H9 (cell line): ENCODE data around the gene SOD3. TPM values are rescaled to one million over a fixed set of nuclear protein-coding genes. Genes with fewer than 3 reads are reported as not detected.

Source experiments
- DNase-seq: peaks from one replicate; pipeline ENCODE4 v3.0.0-alpha.2; 2017
- H2AFZ ChIP-seq: one replicate; pipeline ENCODE4 v1.6.1; 2013; ENCODE audit warnings: mild to moderate bottlenecking, low read length, control low read depth, moderate library complexity
- H2AK5ac ChIP-seq: 2 replicates; pipeline ENCODE4 v1.6.1; 2013; ENCODE audit warnings: low read length, control low read depth, mixed read lengths; ENCODE audit not compliant: insufficient read length
- H2BK120ac ChIP-seq: one replicate; pipeline ENCODE4 v1.6.1; 2013; ENCODE audit warnings: low read depth, mild to moderate bottlenecking, low read length, control low read depth, inconsistent platforms; ENCODE audit not compliant: poor library complexity, severe bottlenecking
- H2BK12ac ChIP-seq: 2 replicates; pipeline ENCODE4 v1.6.1; 2013; ENCODE audit warnings: low read length, control low read depth, mixed read lengths, low read depth; ENCODE audit not compliant: insufficient read length
- H2BK15ac ChIP-seq: 2 replicates; pipeline ENCODE4 v1.6.1; 2013; ENCODE audit warnings: low read depth, low read length, control low read depth
- H2BK20ac ChIP-seq: one replicate; pipeline ENCODE4 v1.6.1; 2013; ENCODE audit warnings: low read depth, mild to moderate bottlenecking, low read length, control low read depth, inconsistent platforms; ENCODE audit not compliant: poor library complexity, severe bottlenecking
- H2BK5ac ChIP-seq: 2 replicates; pipeline ENCODE4 v1.6.1; 2013; ENCODE audit warnings: low read length, control low read depth, mixed read lengths; ENCODE audit not compliant: insufficient read length
- H3K14ac ChIP-seq: 2 replicates; pipeline ENCODE4 v1.6.1; 2013; ENCODE audit warnings: low read length, control low read depth; ENCODE audit not compliant: insufficient read depth
- H3K18ac ChIP-seq: 2 replicates; pipeline ENCODE4 v1.6.1; 2013; ENCODE audit warnings: low read depth, mild to moderate bottlenecking, mixed read lengths, low read length, control low read depth; ENCODE audit not compliant: insufficient read length
- H3K23ac ChIP-seq: 2 replicates; pipeline ENCODE4 v1.6.1; 2013; ENCODE audit warnings: low read length, control low read depth, mixed read lengths, low read depth; ENCODE audit not compliant: insufficient read length
- H3K23me2 ChIP-seq: 2 replicates; pipeline ENCODE4 v1.6.1; 2013; ENCODE audit warnings: low read depth, mild to moderate bottlenecking, mixed read lengths, low read length, control low read depth; ENCODE audit not compliant: insufficient read length, poor library complexity, severe bottlenecking
- H3K27ac ChIP-seq: 2 replicates; pipeline ENCODE4 v1.5.1; 2013; ENCODE audit warnings: low read length, control low read depth, mixed read lengths, low read depth; ENCODE audit not compliant: insufficient read length
- H3K27me3 ChIP-seq: 2 replicates; pipeline ENCODE4 v1.6.1; 2013; ENCODE audit warnings: low read length, control low read depth, inconsistent platforms; ENCODE audit not compliant: insufficient read depth
- H3K4ac ChIP-seq: 2 replicates; pipeline ENCODE4 v1.6.1; 2013; ENCODE audit warnings: low read depth, mild to moderate bottlenecking, control low read depth, inconsistent platforms, low read length, moderate library complexity
- H3K4me1 ChIP-seq: 2 replicates; pipeline ENCODE4 v1.6.1; 2013; ENCODE audit warnings: low read length, control low read depth, inconsistent platforms; ENCODE audit not compliant: insufficient read depth
- H3K4me2 ChIP-seq: 2 replicates; pipeline ENCODE4 v1.6.1; 2013; ENCODE audit warnings: low read length, control low read depth, mixed read lengths; ENCODE audit not compliant: insufficient read length, insufficient read depth
- H3K56ac ChIP-seq: 2 replicates; pipeline ENCODE4 v1.6.1; 2013; ENCODE audit warnings: low read depth, mild to moderate bottlenecking, mixed read lengths, low read length, control low read depth; ENCODE audit not compliant: insufficient read length
- H3K79me1 ChIP-seq: 2 replicates; pipeline ENCODE4 v1.6.1; 2013; ENCODE audit warnings: low read depth, mild to moderate bottlenecking, moderate library complexity, low read length, control low read depth, inconsistent platforms; ENCODE audit not compliant: insufficient read depth, poor library complexity, severe bottlenecking
- H3K79me2 ChIP-seq: 2 replicates; pipeline ENCODE4 v1.6.1; 2013; ENCODE audit warnings: low read length, control low read depth, inconsistent platforms; ENCODE audit not compliant: insufficient read depth
- H3K9ac ChIP-seq: 2 replicates; pipeline ENCODE4 v1.6.1; 2013; ENCODE audit warnings: low read length, control low read depth, mixed read lengths; ENCODE audit not compliant: insufficient read length; ENCODE audit errors: extremely low read depth
- H3K9me3 ChIP-seq: one replicate; pipeline ENCODE4 v1.6.1; 2013; ENCODE audit warnings: low read depth, low read length, inconsistent platforms; ENCODE audit not compliant: control insufficient read depth
- H3T11ph ChIP-seq: one replicate; pipeline ENCODE4 v1.6.1; 2013; ENCODE audit warnings: mild to moderate bottlenecking, low read length, control low read depth, inconsistent platforms
- H4K20me1 ChIP-seq: one replicate; pipeline ENCODE4 v1.6.1; 2013; ENCODE audit not compliant: control insufficient read depth, insufficient read length, insufficient read depth
- H4K5ac ChIP-seq: 2 replicates; pipeline ENCODE4 v1.6.1; 2013; ENCODE audit warnings: low read depth, mild to moderate bottlenecking, mixed read lengths, low read length, control low read depth; ENCODE audit not compliant: insufficient read length
- H4K8ac ChIP-seq: replicated peaks from 2 replicates; pipeline ENCODE4 v1.6.1; 2013; ENCODE audit warnings: low read length, control low read depth, mixed read lengths, low read depth; ENCODE audit not compliant: insufficient read length
- H4K91ac ChIP-seq: 2 replicates; pipeline ENCODE4 v1.6.1; 2013; ENCODE audit warnings: low read depth, mild to moderate bottlenecking, moderate library complexity, mixed read lengths, low read length, control low read depth; ENCODE audit not compliant: insufficient read length
- H3K27ac Mint-ChIP-seq, 3 experiments: 2 replicates in 2 of 3; 3 replicates in 1 of 3; pipeline ENCODE4 v1.8.0; 2020 to 2021; ENCODE audit warnings: mixed read lengths in 3 of 3, mild to moderate bottlenecking in 1 of 3, moderate library complexity in 1 of 3
- H3K27me3 Mint-ChIP-seq: 2 replicates; pipeline ENCODE4 v1.8.0; 2021; ENCODE audit warnings: low read depth, mild to moderate bottlenecking, moderate library complexity, mixed read lengths
- H3K36me3 Mint-ChIP-seq, 3 experiments: 2 replicates in 2 of 3; 3 replicates in 1 of 3; pipeline ENCODE4 v1.8.0; 2020 to 2021; ENCODE audit warnings: low read depth in 3 of 3, mixed read lengths in 3 of 3; ENCODE audit not compliant: insufficient read depth in 1 of 3
- H3K4me1 Mint-ChIP-seq, 2 experiments: 2 replicates each; pipeline ENCODE4 v1.8.0; 2020; ENCODE audit warnings: mixed read lengths in 2 of 2
- H3K4me3 Mint-ChIP-seq, 2 experiments: 2 replicates in 1 of 2; 3 replicates in 1 of 2; pipeline ENCODE4 v1.8.0; 2020 to 2021; ENCODE audit warnings: mild to moderate bottlenecking in 2 of 2, mixed read lengths in 2 of 2, moderate library complexity in 1 of 2
- H3K9me3 Mint-ChIP-seq, 2 experiments: 2 replicates in 1 of 2; 3 replicates in 1 of 2; pipeline ENCODE4 v1.8.0; 2020; ENCODE audit warnings: mild to moderate bottlenecking in 2 of 2, mixed read lengths in 2 of 2, moderate library complexity in 1 of 2
- WGBS: extraction: QIAGEN DNeasy Blood & Tissue Kit; methylation state at CpG from one replicate; pipeline ENCODE4 v1.1.7; 2013; ENCODE audit warnings: missing lambda C conversion rate, low lambda C conversion rate, mixed read lengths; ENCODE audit not compliant: insufficient read length; ENCODE audit errors: extremely low coverage; 5-methylcytosine and 5-hydroxymethylcytosine counted together
- total RNA-seq: library from RNA; stranded (reverse); gene quantifications from 2 replicates; pipeline ENCODE4 v1.2.1, GENCODE V29; 2021
- TF ChIP-seq, protein P1 (sequence below): fragments of 200-600 bp; sonication (generic); conservative IDR thresholded peaks from 3 replicates; pipeline ENCODE4 v1.8.0; 2021; ENCODE audit warnings: antibody characterized with exemption, mild to moderate bottlenecking

SOD3 gene
- total RNA-seq, 1 experiment from 2014 or later: 3.3 TPM

DNA sequence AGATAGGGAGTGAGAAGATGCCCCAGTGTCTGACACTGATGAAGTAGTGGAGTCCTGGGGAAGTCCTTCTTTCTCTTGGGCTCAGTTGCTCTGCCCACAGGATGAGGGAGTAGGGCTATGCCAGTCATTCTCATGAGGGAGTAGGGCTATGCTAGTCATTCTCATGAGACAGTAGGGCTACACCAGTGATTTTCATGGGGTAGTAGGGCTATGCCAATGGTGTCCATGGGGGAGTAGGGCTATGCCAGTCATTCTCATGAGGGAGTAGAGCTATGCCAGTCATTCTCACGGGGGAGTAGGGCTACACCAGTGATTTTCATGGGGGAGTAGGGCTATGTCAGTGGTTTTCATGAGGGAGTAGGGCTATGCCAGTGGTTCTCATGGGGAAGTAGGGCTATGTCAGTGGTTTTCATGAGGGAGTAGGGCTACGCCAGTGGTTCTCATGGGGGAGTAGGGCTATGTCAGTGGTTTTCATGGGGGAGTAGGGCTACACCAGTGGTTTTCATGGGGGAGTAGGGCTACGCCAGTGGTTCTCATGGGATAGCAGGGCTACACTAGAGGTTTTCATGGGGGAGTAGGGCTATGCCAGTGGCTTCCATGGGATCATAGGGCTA lies 43.3 kb upstream of the SOD3 start:
- no CpG with 5 or more reads among the region's 3 CpGs for WGBS
- no peak overlapping the region for H3K23ac ChIP-seq
- H3K79me1 ChIP-seq: no peaks in the 10 kb centered on the region
- no peak overlapping the region for H3K27ac ChIP-seq
- no peak overlapping the region for H4K5ac ChIP-seq
- H3K9me3 ChIP-seq: no peaks in the 10 kb centered on the region
- no peak overlapping the region for H3K18ac ChIP-seq
- H2BK20ac ChIP-seq: no peak overlapping the region
- no peak overlapping the region for H2AFZ ChIP-seq
- no peaks in the 10 kb centered on the region for H3K79me2 ChIP-seq
- H2BK120ac ChIP-seq: no peak overlapping the region
- H3K4ac ChIP-seq: no peak overlapping the region
- peaks cover 6 to 11% of the 10 kb centered on the region in 2 experiments for H3K9me3 Mint-ChIP-seq
- no peak overlapping the region for H3K27ac Mint-ChIP-seq
- no peak overlapping the region for H3K9ac ChIP-seq
- H2BK5ac ChIP-seq: no peak overlapping the region
- H4K20me1 ChIP-seq: no peaks in the 10 kb centered on the region
- no peak overlapping the region for H4K91ac ChIP-seq
- H3K14ac ChIP-seq: no peak overlapping the region
- no peak overlapping the region for H2BK15ac ChIP-seq
- H3K4me1 Mint-ChIP-seq: no peaks in the 10 kb centered on the region
- no peaks in the 10 kb centered on the region; the same call in none of the 2 replicates for H3K27me3 Mint-ChIP-seq
- H3K36me3 Mint-ChIP-seq: peaks cover 1 to 10% (median 4%) of the 10 kb centered on the region in 3 experiments; a peak in 5 of 7 replicates
- no peaks in the 10 kb centered on the region for H3K27me3 ChIP-seq
- no peak overlapping the region for H2AK5ac ChIP-seq
- H3T11ph ChIP-seq: no peak overlapping the region
- no peak overlapping the region for H3K56ac ChIP-seq
- no peaks in the 10 kb centered on the region for H3K4me1 ChIP-seq
- H3K23me2 ChIP-seq: no peaks in the 10 kb centered on the region
- H3K4me2 ChIP-seq: no peak overlapping the region
- no peak overlapping the region for H4K8ac ChIP-seq
- no peak overlapping the region for H2BK12ac ChIP-seq
- DNase-seq: no peak
- no peak overlapping the region for H3K4me3 Mint-ChIP-seq
- TF ChIP-seq, protein P1, sequence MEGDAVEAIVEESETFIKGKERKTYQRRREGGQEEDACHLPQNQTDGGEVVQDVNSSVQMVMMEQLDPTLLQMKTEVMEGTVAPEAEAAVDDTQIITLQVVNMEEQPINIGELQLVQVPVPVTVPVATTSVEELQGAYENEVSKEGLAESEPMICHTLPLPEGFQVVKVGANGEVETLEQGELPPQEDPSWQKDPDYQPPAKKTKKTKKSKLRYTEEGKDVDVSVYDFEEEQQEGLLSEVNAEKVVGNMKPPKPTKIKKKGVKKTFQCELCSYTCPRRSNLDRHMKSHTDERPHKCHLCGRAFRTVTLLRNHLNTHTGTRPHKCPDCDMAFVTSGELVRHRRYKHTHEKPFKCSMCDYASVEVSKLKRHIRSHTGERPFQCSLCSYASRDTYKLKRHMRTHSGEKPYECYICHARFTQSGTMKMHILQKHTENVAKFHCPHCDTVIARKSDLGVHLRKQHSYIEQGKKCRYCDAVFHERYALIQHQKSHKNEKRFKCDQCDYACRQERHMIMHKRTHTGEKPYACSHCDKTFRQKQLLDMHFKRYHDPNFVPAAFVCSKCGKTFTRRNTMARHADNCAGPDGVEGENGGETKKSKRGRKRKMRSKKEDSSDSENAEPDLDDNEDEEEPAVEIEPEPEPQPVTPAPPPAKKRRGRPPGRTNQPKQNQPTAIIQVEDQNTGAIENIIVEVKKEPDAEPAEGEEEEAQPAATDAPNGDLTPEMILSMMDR: no peak
